H1 (cell line): ENCODE results near the gene ADAM19.

Source experiments
- CEBPB ChIP-seq: IDR thresholded peaks from 2 replicates; pipeline ENCODE4 v1.6.1; 2012; ENCODE audit warnings: low read depth, low read length
- EZH2 ChIP-seq: fragments of 200-600 bp; sonication (generic); IDR thresholded peaks from 2 replicates; pipeline ENCODE4 v1.7.1; 2012; ENCODE audit warnings: low read depth, mild to moderate bottlenecking, moderate library complexity, low read length, inconsistent platforms; ENCODE audit not compliant: severe bottlenecking
- HDAC6 ChIP-seq: IDR thresholded peaks from one replicate; pipeline ENCODE4 v1.7.1; 2012; ENCODE audit warnings: low read depth, mild to moderate bottlenecking, inconsistent platforms, low read length, moderate library complexity
- POLR2A ChIP-seq, 2 experiments: IDR thresholded peaks; 1 replicate in 1 of 2; 2 replicates in 1 of 2; pipeline ENCODE4 v1.6.1; 2011; ENCODE audit warnings: low read depth in 2 of 2, low read length in 2 of 2, mild to moderate bottlenecking in 2 of 2; ENCODE audit errors: control extremely low read depth in 1 of 2
- POLR2AphosphoS5 ChIP-seq: IDR thresholded peaks from 2 replicates; pipeline ENCODE4 v1.6.1; 2011; ENCODE audit warnings: low read depth, low read length
- SP2 ChIP-seq: IDR thresholded peaks from 2 replicates; pipeline ENCODE4 v1.6.1; 2012; ENCODE audit warnings: mild to moderate bottlenecking, low read length, inconsistent platforms
- SRF ChIP-seq: IDR thresholded peaks from 2 replicates; pipeline ENCODE4 v1.6.1; 2011; ENCODE audit warnings: mild to moderate bottlenecking, low read depth, low read length, moderate library complexity
- TAF1 ChIP-seq: IDR thresholded peaks from 2 replicates; pipeline ENCODE4 v1.6.1; 2011; ENCODE audit warnings: mild to moderate bottlenecking, low read depth, low read length
- ZNF274 ChIP-seq: IDR thresholded peaks from 2 replicates; pipeline ENCODE4 v1.7.0; 2012; ENCODE audit warnings: low read length, borderline replicate concordance; ENCODE audit errors: extremely low read depth
- TF ChIP-seq, protein P1 (sequence below), 3 experiments: IDR thresholded peaks; 1 replicate in 2 of 3; 2 replicates in 1 of 3; pipeline versions ENCODE4 v1.5.1 to v1.6.1; 2011; ENCODE audit warnings: low read length in 3 of 3, mild to moderate bottlenecking in 3 of 3, inconsistent platforms in 2 of 3, low read depth in 1 of 3, moderate library complexity in 1 of 3; ENCODE audit not compliant: insufficient read depth in 1 of 3; ENCODE audit errors: control extremely low read depth in 1 of 3
- TF ChIP-seq, protein P2 (sequence below): IDR thresholded peaks from 2 replicates; pipeline ENCODE4 v1.6.1; 2011; ENCODE audit warnings: low read length, improper control_type of control experiment

DNA sequence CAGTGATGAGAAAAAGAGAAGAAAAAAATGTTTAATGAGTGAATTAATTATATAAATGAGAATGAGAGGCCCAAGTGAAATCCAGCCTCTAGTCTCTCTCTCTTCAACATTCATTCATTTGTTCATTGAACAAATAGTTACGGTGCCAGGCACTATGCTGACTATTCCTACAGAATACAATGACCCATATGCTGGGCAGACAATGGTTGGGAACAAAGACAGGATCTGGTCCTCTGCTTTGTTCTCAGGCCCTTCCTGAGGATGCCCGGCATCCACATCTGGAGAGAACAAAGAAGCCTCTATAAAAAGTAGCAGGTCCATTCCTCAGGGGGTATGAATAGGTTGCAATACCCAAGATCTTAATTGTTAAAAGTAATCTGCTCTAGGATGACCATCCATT lies 6.9 kb downstream of the ADAM19 start:
- TF ChIP-seq POLR2AphosphoS5 = no peak
- no peak for TF ChIP-seq ZNF274
- TF ChIP-seq, protein P1, sequence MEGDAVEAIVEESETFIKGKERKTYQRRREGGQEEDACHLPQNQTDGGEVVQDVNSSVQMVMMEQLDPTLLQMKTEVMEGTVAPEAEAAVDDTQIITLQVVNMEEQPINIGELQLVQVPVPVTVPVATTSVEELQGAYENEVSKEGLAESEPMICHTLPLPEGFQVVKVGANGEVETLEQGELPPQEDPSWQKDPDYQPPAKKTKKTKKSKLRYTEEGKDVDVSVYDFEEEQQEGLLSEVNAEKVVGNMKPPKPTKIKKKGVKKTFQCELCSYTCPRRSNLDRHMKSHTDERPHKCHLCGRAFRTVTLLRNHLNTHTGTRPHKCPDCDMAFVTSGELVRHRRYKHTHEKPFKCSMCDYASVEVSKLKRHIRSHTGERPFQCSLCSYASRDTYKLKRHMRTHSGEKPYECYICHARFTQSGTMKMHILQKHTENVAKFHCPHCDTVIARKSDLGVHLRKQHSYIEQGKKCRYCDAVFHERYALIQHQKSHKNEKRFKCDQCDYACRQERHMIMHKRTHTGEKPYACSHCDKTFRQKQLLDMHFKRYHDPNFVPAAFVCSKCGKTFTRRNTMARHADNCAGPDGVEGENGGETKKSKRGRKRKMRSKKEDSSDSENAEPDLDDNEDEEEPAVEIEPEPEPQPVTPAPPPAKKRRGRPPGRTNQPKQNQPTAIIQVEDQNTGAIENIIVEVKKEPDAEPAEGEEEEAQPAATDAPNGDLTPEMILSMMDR (IDR thresholded peaks at IDR 0.05; ENCODE audit: control extremely low read depth in 1 of 3, insufficient read depth in 1 of 3, low read depth in 1 of 3, low read length in 3 of 3) = no peak
- TF ChIP-seq CEBPB = no peak
- TF ChIP-seq, protein P2, sequence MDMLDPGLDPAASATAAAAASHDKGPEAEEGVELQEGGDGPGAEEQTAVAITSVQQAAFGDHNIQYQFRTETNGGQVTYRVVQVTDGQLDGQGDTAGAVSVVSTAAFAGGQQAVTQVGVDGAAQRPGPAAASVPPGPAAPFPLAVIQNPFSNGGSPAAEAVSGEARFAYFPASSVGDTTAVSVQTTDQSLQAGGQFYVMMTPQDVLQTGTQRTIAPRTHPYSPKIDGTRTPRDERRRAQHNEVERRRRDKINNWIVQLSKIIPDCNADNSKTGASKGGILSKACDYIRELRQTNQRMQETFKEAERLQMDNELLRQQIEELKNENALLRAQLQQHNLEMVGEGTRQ = no peak
- TF ChIP-seq SRF = no peak
- TF ChIP-seq EZH2 = no peak
- TF ChIP-seq POLR2A (IDR thresholded peaks at IDR 0.05; ENCODE audit: control extremely low read depth in 1 of 2, low read depth in 2 of 2, low read length in 2 of 2) = no peak
- no peak for TF ChIP-seq SP2
- TF ChIP-seq TAF1 = no peak
- TF ChIP-seq HDAC6 = no peak
